ENCODE results near the gene SLC27A3. TPM values are rescaled to one million over a fixed set of nuclear protein-coding genes. Genes with fewer than 3 reads are reported as not detected.

SLC27A3 gene
- total RNA-seq, 1 donor from 2014 or later, result 10.8 TPM

GRCh38 chr1:153745417-153745816 is 29.8 kb upstream of the SLC27A3 start:
- TF ChIP-seq CTCF (IDR thresholded peaks at IDR 0.05; ENCODE audit: partially characterized antibody, unreplicated experiment), result no peak
- no peak for DNase-seq
- H3K27me3 Mint-ChIP-seq (ENCODE audit: unreplicated experiment), result no peaks in the 10 kb centered on the region
- no peaks in the 10 kb centered on the region for H3K36me3 Mint-ChIP-seq (ENCODE audit: unreplicated experiment)
- H3K4me3 Mint-ChIP-seq (ENCODE audit: unreplicated experiment), result peak overlapping the region; percentile 7
- H3K27ac Mint-ChIP-seq (ENCODE audit: unreplicated experiment), result no peak overlapping the region
- H3K4me1 Mint-ChIP-seq (ENCODE audit: low read depth, unreplicated experiment), result peaks cover 8% of the 10 kb centered on the region
- peaks cover 1% of the 10 kb centered on the region for H3K9me3 Mint-ChIP-seq (ENCODE audit: unreplicated experiment)

- Mint-ChIP-seq H3K9me3 (ENCODE audit: unreplicated experiment) (peaks cover 1% of the 10 kb centered on the region), H3K27ac (ENCODE audit: unreplicated experiment) (no peak overlapping the region), H3K27me3 (ENCODE audit: unreplicated experiment) (no peaks in the 10 kb centered on the region)
Observed at GRCh38 chr1:153746174-153746573, 29.0 kb upstream of the SLC27A3 start.

GRCh38 chr1:153748903-153749302 is 26.3 kb upstream of the SLC27A3 start:
- TF ChIP-seq CTCF (IDR thresholded peaks at IDR 0.05; ENCODE audit: partially characterized antibody, unreplicated experiment), result no peak
- peaks cover 1% of the 10 kb centered on the region for H3K9me3 Mint-ChIP-seq (ENCODE audit: unreplicated experiment)
- no peak overlapping the region for H3K27ac Mint-ChIP-seq (ENCODE audit: unreplicated experiment)
- H3K4me1 Mint-ChIP-seq (ENCODE audit: low read depth, unreplicated experiment), result peaks cover 8% of the 10 kb centered on the region
- DNase-seq, result no peak
- H3K4me3 Mint-ChIP-seq (ENCODE audit: unreplicated experiment), result no peak overlapping the region
- H3K27me3 Mint-ChIP-seq (ENCODE audit: unreplicated experiment), result no peaks in the 10 kb centered on the region
- H3K36me3 Mint-ChIP-seq (ENCODE audit: unreplicated experiment), result peaks cover 7% of the 10 kb centered on the region

More at GRCh38 chr1:153746174-153746573, 29.0 kb upstream of the SLC27A3 start:
- Mint-ChIP-seq H3K36me3 (ENCODE audit: unreplicated experiment) (no peaks in the 10 kb centered on the region), H3K4me1 (ENCODE audit: low read depth, unreplicated experiment) (peaks cover 8% of the 10 kb centered on the region), H3K4me3 (ENCODE audit: unreplicated experiment) (no peak overlapping the region)
- no peak for TF ChIP-seq CTCF (IDR thresholded peaks at IDR 0.05; ENCODE audit: partially characterized antibody, unreplicated experiment)
- no peak for DNase-seq

- DNase-seq, result peak; percentile 84
- Mint-ChIP-seq H3K27ac (ENCODE audit: unreplicated experiment) (no peak overlapping the region), H3K9me3 (ENCODE audit: unreplicated experiment) (peaks cover 1% of the 10 kb centered on the region), H3K27me3 (ENCODE audit: unreplicated experiment) (no peaks in the 10 kb centered on the region), H3K36me3 (ENCODE audit: unreplicated experiment) (peaks cover 7% of the 10 kb centered on the region), H3K4me3 (ENCODE audit: unreplicated experiment) (no peak overlapping the region), H3K4me1 (ENCODE audit: low read depth, unreplicated experiment) (peaks cover 3% of the 10 kb centered on the region)
- peak; percentile 76 for TF ChIP-seq CTCF (IDR thresholded peaks at IDR 0.05; ENCODE audit: partially characterized antibody, unreplicated experiment)
Observed at GRCh38 chr1:153749408-153750005, 25.7 kb upstream of the SLC27A3 start.

Measured in glutamatergic neuron (in vitro differentiated cells).